Measurements from ENCODE around the gene CDH15.
"Not testable (repeated sequence)": the region's sequence is repeated elsewhere in the genome, so short reads cannot be mapped to it uniquely, and the experiment has no call there.

CDH15 gene

DNA sequence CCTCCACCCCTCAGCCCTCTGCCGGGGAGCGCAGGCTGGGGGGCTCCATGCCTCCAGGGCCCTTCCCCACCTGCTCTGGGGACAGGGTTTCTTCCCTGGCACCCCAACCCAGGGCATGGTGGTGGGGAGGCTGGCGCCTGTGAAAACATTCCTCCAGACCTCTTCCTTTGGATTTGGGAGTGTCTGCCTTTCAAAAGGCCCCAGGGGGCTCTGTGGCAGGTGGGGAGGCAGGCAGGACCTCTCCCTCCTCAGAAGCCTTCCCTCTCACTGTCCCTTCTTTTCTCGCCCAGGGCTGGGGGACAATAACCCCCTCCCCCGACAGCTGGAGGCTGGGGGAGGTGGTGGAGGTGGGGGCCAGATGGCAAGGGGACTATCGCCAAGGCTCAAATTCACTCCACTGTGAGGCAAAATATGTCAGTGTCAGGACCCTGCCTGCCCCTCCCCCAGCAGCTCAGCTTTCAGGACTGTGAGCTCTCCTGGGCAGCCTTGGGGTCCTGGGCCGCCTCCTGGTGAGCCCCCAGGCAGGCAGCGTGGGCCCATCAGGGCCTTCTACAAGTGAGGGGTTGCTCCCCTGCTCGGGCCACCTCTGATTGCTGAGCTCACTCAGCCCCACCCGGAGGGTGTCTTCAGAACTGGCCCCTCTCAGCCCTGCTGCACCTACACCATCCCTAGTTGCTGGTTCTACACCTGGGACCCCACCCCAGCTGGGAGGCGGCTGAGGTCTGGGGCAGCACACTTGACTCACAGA, 1.8 kb downstream of the CDH15 start:
- DNase-seq = no peak

- DNase-seq = no peak
These were observed 2.7 kb downstream of the CDH15 start for GRCh38 chr16:89174055-89174827.

DNA sequence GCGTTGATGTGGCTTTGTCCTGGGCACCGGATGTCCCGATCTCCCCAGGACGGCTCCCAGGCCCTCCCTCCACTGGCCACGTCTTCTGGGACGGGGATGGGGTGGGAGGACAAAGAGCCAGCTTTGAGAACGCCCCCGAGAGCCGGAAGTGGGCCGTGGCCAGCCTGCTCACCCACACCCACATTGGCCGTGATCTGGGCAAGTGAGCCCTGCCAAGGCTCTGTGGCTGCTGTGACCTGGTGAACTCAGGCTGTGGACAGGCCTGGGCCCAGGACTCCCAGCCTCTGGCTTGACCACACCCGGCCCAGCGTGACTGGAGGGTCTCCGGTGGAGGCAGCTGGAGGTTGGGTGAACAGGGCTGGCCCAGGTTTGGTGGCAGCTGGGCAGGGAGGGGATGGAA, 3.3 kb downstream of the CDH15 start:
- DNase-seq = no peak

GRCh38 chr16:89175280-89176146, 4.0 kb downstream of the CDH15 start:
- no peak for DNase-seq

- DNase-seq = no peak
These were observed 4.7 kb downstream of the CDH15 start for GRCh38 chr16:89176147-89176690.

DNA sequence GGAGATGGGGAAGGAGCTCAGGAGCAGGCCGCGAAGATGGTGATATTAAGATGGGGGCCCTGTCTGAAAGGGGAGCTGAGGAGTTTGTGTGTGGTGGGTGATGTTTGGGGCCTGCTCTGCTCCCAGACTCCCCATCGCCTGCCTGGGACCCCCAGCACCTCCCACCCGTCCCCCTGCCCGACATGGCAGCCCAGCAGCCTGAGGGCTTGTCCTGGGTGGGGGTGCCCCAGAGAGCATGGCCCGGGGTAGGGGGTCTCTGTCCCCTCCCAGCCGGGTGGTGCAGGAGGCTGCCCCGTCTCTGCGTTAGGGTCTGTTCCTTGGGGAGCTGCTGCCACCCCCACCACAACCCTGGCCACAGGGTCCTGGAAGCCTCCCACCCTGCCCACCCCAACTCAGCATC, 5.2 kb downstream of the CDH15 start:
- no peak for DNase-seq

DNA sequence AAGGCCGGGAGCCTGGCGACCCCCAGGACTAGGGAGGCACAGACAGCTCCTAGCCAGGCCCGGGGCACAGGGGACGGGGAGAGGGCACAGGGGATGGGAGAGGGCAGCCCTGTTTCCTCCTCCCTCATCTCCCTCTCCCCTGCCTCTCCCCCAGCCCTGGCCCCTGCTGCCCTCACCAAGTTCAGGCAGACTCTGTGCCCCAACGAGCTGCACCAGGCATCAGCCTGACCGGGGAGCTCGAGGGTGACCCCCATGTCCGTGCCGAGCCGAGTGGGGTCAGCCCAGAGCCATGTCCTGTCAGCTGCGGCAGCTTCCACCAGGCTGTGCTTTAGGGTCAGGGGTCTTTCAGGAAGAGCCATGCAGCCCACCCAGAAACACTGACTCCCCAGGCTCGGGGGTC, 6.0 kb downstream of the CDH15 start:
- DNase-seq = no peak

GRCh38 chr16:89178453-89179147, 7.1 kb downstream of the CDH15 start:
- DNase-seq = no peak

- DNase-seq = no peak
These were observed 7.6 kb downstream of the CDH15 start for GRCh38 chr16:89179148-89179484.

DNA sequence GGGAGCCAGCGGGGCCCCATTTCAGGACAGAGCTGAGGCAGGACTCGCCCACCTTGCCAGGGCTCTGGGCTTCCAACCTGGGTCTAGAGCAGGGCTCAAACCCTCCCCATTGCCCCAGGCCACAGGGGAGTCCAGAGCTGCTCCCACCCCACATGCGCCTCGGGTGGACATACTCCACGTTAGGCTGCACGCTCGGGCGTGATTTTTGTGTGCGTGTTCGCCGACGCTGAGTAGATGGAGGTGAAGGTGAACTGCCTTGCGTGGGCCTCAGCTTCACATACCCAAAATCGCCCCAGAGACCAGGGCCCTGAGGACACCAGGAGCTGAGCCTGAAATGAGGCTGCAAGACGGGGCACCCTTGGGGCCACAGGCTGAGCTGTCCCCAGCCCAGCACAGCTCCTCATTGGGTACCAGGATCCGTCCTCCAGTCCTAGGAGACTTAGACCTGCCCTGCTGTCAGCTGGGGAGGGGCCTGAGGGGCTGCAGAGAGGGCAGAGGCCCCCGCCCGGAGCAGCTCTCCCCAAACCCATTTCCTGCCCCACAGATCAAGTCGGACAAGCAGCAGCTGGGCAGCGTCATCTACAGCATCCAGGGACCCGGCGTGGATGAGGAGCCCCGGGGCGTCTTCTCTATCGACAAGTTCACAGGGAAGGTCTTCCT, 8.2 kb downstream of the CDH15 start:
- no peak for DNase-seq

DNA sequence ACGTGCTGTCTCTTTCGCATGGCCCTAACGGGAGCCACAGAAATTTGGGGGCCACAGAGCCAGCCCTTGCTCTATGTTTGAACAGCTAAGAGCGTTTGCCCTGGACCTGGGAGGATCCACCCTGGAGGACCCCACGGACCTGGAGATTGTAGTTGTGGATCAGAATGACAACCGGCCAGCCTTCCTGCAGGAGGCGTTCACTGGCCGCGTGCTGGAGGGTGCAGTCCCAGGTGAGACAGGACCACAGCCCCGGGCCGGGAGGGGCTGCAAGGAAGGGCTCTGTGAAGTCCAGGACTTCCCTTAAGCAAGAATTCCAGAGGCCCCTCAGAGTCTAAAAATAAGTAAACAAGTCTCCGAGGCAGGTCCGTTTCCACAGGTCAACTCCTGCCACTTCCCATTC, 11.9 kb downstream of the CDH15 start:
- no peak for DNase-seq

DNA sequence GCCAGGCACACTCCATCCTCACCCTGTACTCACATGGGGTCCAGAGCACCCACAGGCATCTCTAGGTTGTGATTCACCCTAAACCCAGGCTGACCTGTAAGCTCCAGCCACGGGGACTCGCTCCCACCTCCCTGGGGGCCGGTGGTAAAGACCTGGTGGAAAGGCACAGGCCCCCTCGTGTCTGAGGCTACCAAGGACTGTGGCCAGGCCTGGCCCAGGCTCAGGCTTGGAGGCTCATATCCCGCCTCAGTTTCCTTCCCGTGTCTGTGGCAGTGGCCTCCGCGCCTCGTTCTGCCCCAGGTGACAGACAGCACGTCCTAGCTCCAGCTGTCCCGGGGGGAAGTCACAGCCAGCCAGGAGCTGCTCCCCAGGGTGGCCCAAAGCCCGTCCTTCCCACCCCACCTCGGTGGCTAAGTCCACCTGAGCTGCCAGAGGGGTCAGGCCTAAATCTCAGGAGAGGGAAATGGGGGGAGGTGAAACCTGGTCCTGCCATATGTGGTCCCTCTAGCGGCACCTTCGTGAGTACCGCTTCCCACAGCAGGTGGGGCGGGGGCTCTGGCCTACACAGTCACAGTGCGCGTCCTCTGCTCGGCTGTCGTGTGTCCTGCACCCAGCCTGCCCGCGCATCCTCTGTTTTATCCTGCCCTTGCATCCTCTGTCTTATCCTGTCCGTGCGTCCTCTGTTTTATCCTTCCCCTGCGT, 12.6 kb downstream of the CDH15 start:
- DNase-seq = no peak

DNA sequence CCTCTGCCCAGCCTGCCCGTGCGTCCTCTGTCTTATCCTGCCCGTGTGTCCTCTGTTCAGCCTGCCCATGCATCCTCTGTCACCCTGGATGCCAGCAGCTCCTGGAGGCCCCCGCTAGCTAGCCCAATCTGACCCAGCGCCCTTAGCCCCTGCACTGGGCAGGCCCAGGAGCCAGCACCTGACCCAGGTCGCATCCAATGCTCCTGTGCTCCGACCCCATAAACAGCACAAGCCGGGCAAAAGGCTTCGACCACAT, 13.1 kb downstream of the CDH15 start:
- no peak for DNase-seq

DNA sequence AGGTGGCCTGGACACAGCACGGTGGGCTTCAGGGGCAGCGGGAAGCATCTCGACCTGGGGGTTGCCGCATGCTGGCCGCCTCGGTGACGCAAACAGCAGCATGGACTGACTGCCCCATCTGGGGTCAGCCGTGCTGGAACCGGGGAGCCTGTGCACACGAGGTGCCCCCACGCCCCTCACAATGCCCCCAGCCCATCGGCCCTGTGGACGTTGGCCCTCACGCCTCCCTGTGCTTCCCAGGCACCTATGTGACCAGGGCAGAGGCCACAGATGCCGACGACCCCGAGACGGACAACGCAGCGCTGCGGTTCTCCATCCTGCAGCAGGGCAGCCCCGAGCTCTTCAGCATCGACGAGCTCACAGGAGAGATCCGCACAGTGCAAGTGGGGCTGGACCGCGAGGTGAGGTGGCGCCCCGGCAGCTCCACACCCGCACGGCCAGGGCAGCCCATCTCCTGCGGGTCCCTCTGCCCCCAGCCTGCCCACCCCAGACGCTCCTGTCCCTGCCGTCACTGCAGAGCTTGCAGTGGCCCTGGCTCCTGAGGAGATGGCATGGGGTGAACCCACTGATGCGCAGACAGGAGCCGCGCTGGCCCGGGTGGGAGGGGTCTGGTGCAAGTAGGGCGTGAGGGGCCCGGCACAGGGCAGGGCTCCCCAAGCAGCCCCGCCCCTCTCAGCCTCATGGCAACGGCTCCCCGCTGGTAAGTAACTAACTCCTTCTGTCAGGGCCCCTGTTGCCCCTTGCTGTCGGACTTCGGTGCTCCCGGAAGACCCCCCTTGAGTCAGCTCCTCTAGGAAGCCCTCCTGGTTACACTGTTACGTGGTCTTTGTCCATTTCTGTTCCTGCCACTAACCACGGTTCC, 13.6 kb downstream of the CDH15 start:
- peak; percentile 53 for DNase-seq

GRCh38 chr16:89185887-89186592, 14.5 kb downstream of the CDH15 start:
- not testable (repeated sequence) for DNase-seq

DNA sequence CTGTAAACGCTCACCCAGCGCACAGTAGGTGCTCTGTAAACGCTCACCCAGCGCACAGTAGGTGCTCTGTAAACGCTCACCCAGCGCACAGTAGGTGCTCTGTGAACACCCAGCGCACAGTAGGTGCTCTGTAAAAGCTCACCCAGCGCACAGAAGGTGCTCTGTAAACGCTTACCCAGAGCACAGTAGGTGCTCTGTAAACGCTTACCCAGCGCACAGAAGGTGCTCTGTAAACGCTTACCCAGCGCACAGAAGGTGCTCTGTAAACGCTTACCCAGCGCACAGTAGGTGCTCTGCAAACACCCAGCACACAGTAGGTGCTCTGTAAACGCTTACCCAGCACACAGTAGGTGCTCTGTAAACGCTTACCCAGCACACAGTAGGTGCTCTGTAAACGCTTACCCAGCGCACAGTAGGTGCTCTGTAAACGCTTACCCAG, 15.1 kb downstream of the CDH15 start:
- DNase-seq = not testable (repeated sequence)

DNA sequence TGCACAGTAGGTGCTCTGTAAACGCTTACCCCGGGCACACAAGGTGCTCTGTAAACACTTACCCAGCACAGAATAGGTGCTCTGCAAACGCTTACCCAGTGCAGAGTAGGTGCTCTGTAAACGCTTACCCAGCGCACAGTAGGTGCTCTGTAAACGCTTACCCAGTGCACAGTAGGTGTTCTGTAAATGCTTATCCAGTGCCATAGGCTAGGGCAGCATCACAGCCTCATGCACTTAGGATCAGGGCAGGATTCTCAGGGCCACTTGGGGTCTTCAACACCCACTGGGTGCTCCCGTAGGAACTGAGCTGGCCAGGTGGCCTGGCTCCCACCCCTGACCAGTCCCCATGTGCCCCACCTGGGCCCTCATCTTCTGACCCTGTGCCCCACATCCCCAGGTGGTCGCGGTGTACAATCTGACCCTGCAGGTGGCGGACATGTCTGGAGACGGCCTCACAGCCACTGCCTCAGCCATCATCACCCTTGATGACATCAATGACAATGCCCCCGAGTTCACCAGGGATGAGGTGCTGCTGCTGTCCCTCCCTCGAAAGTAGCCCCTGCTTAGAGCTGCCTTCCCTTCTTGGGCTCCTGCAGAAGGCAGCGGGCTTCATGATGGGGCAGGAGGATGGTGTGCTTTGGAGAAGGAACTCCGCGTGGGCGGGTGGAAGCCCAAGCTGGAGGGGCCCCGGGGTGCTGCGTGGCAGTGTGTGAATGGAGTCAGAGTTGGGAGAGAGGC, 15.7 kb downstream of the CDH15 start:
- DNase-seq = peak; percentile 68

DNA sequence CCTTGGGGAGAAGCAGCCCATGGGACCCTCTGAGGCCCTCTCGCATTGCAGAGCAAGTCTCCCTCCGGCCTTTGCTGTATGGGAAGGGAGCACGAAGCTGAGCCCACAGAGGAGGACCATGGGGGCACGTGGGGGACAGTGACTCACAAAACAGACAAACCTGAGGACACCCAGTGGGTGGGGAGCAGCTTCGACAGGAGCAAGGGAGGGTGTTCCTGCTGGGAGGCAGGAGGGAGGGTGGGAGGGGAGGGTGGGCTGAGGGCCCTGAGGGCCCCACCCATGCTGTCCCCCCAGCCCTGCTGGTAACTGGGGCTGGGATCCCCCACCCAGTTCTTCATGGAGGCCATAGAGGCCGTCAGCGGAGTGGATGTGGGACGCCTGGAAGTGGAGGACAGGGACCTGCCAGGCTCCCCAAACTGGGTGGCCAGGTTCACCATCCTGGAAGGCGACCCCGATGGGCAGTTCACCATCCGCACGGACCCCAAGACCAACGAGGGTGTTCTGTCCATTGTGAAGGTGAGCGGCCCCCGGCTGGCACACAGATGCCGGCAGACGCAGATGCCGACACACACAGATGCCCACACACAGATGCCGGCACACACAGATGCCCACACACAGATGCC, 16.3 kb downstream of the CDH15 start:
- no peak for DNase-seq
